Smooth muscle cell (in vitro differentiated cells): ENCODE measurements around the gene SZT2. TPM values are rescaled to one million over a fixed set of nuclear protein-coding genes. Genes with fewer than 3 reads are reported as not detected.

ENCODE experiments used
- DNase-seq: peaks from one replicate; lab custom pipeline; 2025; ENCODE audit not compliant: unreplicated experiment; lab: John Stamatoyannopoulos, UW
- H2AFZ ChIP-seq: fragments of 200-600 bp; sonication (generic); 2 replicates; pipeline ENCODE4 v1.6.0; 2016; ENCODE audit warnings: antibody characterized with exemption, low read depth, mild to moderate bottlenecking
- H3F3A ChIP-seq: fragments of 200-600 bp; sonication (generic); 2 replicates; pipeline ENCODE4 v1.6.0; 2017; ENCODE audit warnings: antibody characterized with exemption, low read depth
- H3K27ac ChIP-seq: fragments of 200-600 bp; sonication (generic); 2 replicates; pipeline ENCODE4 v1.5.1; 2016; ENCODE audit warnings: low read depth, mild to moderate bottlenecking
- H3K27me3 ChIP-seq: fragments of 200-600 bp; sonication (generic); 2 replicates; pipeline ENCODE4 v1.6.1; 2016; ENCODE audit warnings: low read depth, mild to moderate bottlenecking
- H3K36me3 ChIP-seq: fragments of 200-600 bp; sonication (generic); 2 replicates; pipeline ENCODE4 v1.5.1; 2016; ENCODE audit warnings: low read depth
- H3K4me1 ChIP-seq: fragments of 200-600 bp; sonication (generic); 2 replicates; pipeline ENCODE4 v1.5.1; 2016; ENCODE audit warnings: low read depth
- H3K4me2 ChIP-seq: fragments of 200-600 bp; sonication (generic); 2 replicates; pipeline ENCODE4 v1.6.0; 2016; ENCODE audit warnings: mild to moderate bottlenecking
- H3K4me3 ChIP-seq: fragments of 200-600 bp; sonication (generic); 2 replicates; pipeline ENCODE4 v1.5.1; 2016; ENCODE audit warnings: mild to moderate bottlenecking
- H3K79me2 ChIP-seq: fragments of 200-600 bp; sonication (generic); 2 replicates; pipeline ENCODE4 v1.6.0; 2016; ENCODE audit warnings: low read depth, mild to moderate bottlenecking
- H3K9ac ChIP-seq: fragments of 200-600 bp; sonication (generic); 2 replicates; pipeline ENCODE4 v1.6.0; 2016; ENCODE audit warnings: low read depth
- H3K9me3 ChIP-seq: fragments of 200-600 bp; sonication (generic); replicated peaks from 2 replicates; pipeline ENCODE4 v1.5.1; 2016; ENCODE audit warnings: low read depth
- H4K20me1 ChIP-seq: fragments of 200-600 bp; sonication (generic); 2 replicates; pipeline ENCODE4 v1.6.0; 2016; ENCODE audit warnings: low read depth
- CTCF ChIP-seq: fragments of 200-600 bp; sonication (generic); IDR thresholded peaks from 2 replicates; pipeline ENCODE4 v1.5.1; 2017; ENCODE audit warnings: borderline replicate concordance, mild to moderate bottlenecking, antibody characterized with exemption; ENCODE audit not compliant: insufficient read depth, poor library complexity, severe bottlenecking
- WGBS: methylation state at CpG from one replicate; pipeline ENCODE4 v1.1.7; 2016; ENCODE audit warnings: low lambda C conversion rate; 5-methylcytosine and 5-hydroxymethylcytosine counted together
- polyA plus RNA-seq: library from polyadenylated mRNA; unstranded; fragments of >200 nt; fragmentation: Nextera tagmentation; extraction: Ambion mirVana; gene quantifications from 2 replicates; pipeline ENCODE4 v1.2.1, GENCODE V29; 2016
- total RNA-seq: library from RNA; depleted of rRNA; stranded (reverse); fragments of >200 nt; gene quantifications from 2 replicates; pipeline ENCODE4 v1.2.3, GENCODE V29; 2014

The SZT2 gene
- total and polyA plus RNA-seq, 2 experiments from 2014 or later: 9.0 to 20.8 TPM

GRCh38 chr1:43370564-43370963 is 19.1 kb upstream of the SZT2 start:
- Histone ChIP-seq H3K79me2 (peaks cover 26% of the 10 kb centered on the region), H3K36me3 (no peaks in the 10 kb centered on the region), H3K27me3 (no peaks in the 10 kb centered on the region), H3K27ac (no peak overlapping the region), H3K4me2 (no peak overlapping the region), H3F3A (peaks cover 34% of the 10 kb centered on the region), H3K4me1 (peaks cover 14% of the 10 kb centered on the region), H3K9me3 (no peaks in the 10 kb centered on the region), H2AFZ (no peak overlapping the region), H4K20me1 (peaks cover 14% of the 10 kb centered on the region), H3K9ac (no peak overlapping the region), H3K4me3 (no peak overlapping the region)
- no peak for TF ChIP-seq CTCF
- WGBS: 81% methylated on average over 4 of the region's 4 CpGs
- no peak for DNase-seq

DNA sequence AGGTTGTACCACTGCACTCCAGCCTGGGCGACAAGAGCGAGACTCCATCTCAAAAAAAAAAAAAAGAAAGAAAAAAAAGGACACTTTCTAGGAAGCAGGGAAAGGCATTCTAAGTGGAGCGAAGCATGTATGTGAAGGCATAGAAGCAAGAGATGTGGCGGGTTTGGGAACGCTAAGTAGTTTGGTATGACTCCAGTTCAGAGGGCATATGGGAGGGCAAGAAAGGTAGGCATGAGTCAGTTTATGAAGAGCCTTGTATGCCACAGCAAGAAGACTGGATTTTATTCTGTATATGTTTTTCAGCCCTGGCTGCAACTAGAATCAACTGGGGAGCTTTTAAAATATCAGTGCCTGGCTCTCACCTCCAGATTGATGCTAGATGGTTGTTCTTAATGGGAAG is 17.5 kb upstream of the SZT2 start:
- Histone ChIP-seq H3K4me3 (no peak overlapping the region), H2AFZ (no peak overlapping the region), H3K36me3 (no peaks in the 10 kb centered on the region), H3K79me2 (peaks cover 14% of the 10 kb centered on the region), H3K9me3 (no peaks in the 10 kb centered on the region), H4K20me1 (no peaks in the 10 kb centered on the region), H3K9ac (no peak overlapping the region), H3F3A (peaks cover 27% of the 10 kb centered on the region), H3K4me2 (no peak overlapping the region), H3K4me1 (peaks cover under 1% of the 10 kb centered on the region), H3K27me3 (no peaks in the 10 kb centered on the region), H3K27ac (peak overlapping the region; percentile 50)
- DNase-seq: no peak
- 96% methylated on average over 5 of the region's 5 CpGs for WGBS
- no peak for TF ChIP-seq CTCF

DNA sequence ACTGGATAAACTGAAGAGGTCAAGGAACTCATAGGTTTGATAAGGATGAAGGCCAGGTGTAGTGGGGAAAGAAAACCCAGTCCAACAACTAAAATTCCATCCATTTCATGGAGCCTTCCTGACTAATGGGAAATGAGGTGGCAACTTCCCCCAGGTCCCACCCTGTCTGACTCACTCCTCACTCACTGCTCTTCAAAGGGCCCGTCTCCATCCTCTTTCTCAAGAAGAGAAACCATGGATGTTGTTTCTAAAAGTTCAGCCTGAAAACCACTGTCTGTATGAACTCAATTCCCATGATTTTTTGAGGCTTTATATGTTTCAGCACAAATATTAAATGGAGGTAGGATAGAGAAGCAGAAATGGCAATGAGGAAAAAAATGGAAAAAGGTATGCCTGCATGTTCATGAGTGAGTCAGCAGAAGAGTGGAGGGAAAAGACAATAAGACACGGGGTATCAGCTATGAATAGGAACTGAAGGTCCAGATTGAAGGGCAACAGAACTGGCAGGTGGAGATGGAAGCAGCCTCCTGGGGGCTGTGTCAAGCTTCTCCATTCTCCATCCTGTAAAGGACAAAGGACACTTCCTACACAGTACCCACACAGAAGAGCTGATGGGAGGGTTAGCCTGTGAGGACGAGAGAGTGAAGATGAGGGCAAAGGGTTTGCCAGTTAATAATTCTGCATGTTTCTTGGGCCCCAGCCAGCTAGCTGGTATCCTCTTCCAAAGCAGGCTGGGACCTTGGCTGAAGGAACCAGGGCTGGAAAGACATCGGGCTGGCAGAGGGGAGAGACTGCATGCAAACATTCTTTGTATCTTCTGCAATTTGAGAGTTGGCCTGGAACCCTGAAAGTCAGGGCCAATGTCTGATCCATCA is 16.4 kb upstream of the SZT2 start:
- Histone ChIP-seq H3K27ac (peak overlapping the region; percentile 50), H3K4me1 (no peaks in the 10 kb centered on the region), H3K79me2 (peaks cover 11% of the 10 kb centered on the region), H3K4me3 (no peak overlapping the region), H3K9ac (peak overlapping the region; percentile 14), H2AFZ (no peak overlapping the region), H3K27me3 (no peaks in the 10 kb centered on the region), H4K20me1 (no peaks in the 10 kb centered on the region), H3K9me3 (no peaks in the 10 kb centered on the region), H3F3A (peaks cover 27% of the 10 kb centered on the region), H3K36me3 (no peaks in the 10 kb centered on the region), H3K4me2 (peak overlapping the region; percentile 34)
- TF ChIP-seq CTCF: no peak
- DNase-seq: no peak
- 63% methylated on average over 4 of the region's 4 CpGs for whole genome bisulfite sequencing
